NCI-H774 (cell line): ENCODE data around the gene OR7D4.
"Not testable (repeated sequence)": the region's sequence is repeated elsewhere in the genome, so short reads cannot be mapped to it uniquely, and the experiment has no call there.

Source experiments
- DNase-seq: peaks from one replicate; lab custom pipeline; 2025; lab: John Stamatoyannopoulos, UW

Gene OR7D4

DNA sequence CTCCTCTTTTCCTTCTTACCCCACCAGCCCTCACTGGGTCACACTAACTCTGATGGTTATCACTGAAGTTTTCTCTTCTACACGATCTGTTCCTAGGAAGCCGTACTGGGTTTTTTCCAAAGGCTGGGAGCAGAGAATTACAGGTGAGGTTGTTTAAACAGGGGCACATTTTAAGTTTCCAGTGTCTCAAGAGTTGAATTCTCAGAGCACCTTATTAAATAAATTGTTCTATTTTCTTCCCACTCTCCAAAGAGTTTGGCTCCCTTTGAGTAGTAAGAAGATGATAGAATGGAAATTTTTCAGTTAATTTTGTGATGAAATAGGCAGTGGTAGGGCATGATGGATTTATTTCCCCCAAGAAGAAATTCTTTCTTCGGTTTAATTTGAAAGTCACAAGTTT is at the start of gene OR7D4:
Gene OR7D4, minus strand, starts transcription at position 101 of the 400 bp plus-strand sequence. CDS start 4,752 bp downstream, outside the sequence.
- no peak for DNase-seq

- DNase-seq, result no peak
Observed at GRCh38 chr19:9251236-9251635, 31.8 kb upstream of the OR7D4 start.

DNA sequence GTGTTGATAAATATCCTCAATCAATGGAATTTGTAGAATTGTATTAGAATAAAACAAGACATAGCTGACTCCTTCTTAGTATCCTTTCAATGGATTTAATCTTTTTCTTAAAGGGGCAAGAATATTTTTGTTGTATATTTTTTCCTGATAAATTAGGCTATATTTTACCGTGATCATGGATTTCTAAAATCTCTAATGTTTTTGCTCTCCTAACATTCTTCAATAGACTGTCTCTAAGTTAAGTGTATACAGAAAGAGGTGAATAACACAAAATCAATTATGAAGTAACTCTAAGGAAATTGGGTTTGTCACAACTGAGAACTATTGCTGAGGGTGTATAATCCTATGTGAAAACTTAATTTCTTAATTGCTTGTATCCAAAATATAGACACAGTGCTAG is 31.2 kb upstream of the OR7D4 start, which contains the start of gene OR7E24:
Gene OR7E24, plus strand, starts transcription at position 301 of the 400 bp plus-strand sequence. CDS start 114 bp downstream, outside the sequence.
- DNase-seq, result no peak

DNA sequence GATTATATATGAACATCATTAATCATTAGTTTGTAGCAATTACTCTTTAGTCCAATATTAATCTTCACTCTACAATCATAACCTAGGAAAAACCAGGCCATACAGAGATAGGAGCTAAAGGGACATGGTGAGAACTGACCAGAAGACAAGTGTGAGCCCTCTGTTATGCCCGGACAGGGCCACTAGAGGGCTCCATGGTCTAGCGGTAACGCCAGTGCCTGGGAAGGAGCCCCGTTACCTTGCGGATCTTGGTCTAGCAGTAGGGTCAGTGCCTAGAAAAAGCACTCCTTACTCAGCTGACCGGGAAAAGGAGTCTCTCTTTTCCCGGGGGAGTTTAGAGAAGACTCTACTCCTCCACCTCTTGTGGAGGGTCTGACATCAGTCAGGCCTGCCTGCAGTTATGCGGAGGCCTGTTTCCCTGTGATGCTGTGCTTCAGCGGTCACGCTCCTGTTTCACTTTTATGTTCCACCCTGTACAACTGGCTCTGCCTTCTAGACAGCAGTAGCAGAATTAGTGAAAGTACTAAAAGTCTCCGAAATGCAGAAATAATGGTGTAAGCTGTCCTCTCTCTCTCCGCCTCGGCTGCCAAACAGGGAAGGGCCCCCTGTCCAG is 13.8 kb downstream of the OR7D4 start:
- peak; percentile 29 for DNase-seq

GRCh38 chr19:9198044-9198443 is 21.3 kb downstream of the OR7D4 start:
- DNase-seq, result not testable (repeated sequence)

- no peak for DNase-seq
Observed at GRCh38 chr19:9189535-9189934, 29.9 kb downstream of the OR7D4 start.

DNA sequence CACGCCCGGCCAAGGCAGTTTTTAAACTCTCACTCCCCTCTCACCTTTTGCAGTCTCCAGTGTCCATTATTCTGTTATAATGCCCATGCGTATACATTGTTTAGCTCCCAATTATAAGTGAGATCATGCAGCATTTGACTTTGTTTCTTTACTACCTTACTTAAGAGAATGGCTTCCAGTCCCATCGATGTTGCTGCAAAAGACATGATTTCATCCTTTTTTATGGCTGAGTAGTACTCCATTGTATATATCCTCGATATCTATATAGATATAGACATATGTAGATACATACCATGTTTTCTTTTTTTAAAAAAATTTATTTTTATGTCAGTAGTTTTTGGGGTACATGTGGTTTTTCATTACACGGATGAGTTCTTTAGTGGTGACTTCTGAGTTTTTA is 32.2 kb downstream of the OR7D4 start:
- no peak for DNase-seq

DNA sequence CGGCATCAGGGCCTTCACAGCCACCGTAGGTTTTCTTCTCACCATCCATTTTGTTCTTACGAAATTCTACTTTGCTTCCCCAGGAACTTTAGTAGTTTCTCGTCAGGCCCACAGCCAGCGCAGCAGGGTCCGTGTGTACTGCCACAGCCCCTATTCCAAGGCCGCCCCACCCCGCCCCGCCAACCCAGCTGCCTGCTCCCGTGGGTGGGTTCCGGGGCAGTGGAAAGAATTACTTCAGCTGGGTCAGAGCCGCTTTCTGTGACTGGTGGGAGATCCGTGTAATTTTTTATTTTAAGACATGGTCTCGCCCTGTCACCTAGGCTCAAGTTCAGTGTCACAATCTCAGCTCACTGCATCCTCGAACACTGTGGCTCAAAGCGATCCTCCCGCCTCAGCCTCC is 36.4 kb downstream of the OR7D4 start:
- no peak for DNase-seq

DNA sequence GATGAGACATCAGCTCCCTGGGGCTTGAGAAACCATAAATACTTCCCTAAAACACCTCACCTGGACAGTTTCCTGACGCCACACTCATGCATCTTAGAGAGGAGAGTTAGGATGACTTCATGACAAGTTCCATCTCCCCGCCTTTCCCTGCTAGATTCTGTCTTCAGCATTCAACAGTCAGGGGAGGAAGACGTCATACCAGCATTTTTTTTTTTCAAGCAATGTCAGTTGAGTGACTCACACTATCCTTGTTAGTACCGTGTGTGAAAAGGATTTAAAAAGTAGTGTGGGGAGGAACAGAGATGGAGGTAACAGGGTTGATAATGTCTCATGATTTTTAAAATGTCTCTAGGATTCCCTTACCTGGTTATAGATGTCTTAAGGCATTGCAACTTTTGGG is 40.5 kb downstream of the OR7D4 start, which contains the start of gene OR7D2:
Gene OR7D2, plus strand, starts transcription at position 79 of the 400 bp plus-strand sequence. CDS start 6,803 bp downstream, outside the sequence.
- DNase-seq, result no peak

- no peak for DNase-seq
Observed at GRCh38 chr19:9175326-9175725, 44.1 kb downstream of the OR7D4 start.

DNA sequence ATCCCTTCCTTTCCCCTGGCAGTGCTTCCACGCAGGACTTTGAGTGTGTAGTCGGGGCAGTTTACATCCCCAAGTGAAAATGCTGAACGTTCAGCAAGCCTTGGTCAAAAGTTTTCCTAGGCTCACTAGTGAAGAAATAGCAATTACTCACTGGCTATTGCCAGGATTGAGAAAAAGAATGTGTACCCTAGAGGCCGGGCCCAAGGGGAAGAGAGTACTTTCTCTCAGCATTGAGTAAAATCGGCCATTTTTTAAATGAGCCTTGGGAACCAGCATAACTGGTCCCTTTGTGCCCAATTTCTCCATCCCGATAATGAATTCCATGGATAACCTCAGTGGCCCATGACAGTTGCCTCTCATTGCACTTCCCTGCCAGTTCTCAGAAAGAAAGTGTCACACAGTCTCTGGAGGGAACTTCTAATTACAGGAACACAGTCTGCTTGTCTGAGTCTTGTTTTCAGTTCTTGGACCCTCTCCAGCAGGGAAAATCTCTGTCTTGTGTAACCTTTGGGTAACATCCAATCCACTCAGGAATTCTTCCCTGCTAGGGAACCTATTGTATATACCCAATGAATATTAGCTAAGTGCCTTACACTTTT is 47.9 kb downstream of the OR7D4 start:
- no peak for DNase-seq

DNA sequence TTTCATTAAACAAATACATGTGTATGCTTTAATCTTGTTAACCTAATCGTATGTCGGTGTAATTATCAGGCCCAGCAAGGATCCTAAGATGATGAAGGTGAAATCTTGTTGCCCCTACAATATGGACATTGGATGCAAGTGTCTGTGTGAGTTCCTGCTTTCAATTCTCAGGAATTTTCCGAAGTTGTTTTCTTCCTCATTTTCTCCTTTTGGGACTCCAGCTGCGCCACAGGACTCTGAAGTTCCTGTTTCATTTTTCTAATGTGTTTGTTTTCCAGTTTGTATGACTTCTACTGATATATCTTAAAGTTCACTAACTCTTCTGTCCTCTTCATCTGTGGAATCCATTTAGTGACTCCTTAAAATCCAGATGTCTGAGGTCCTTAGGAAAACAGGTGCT is 52.5 kb downstream of the OR7D4 start:
- no peak for DNase-seq

DNA sequence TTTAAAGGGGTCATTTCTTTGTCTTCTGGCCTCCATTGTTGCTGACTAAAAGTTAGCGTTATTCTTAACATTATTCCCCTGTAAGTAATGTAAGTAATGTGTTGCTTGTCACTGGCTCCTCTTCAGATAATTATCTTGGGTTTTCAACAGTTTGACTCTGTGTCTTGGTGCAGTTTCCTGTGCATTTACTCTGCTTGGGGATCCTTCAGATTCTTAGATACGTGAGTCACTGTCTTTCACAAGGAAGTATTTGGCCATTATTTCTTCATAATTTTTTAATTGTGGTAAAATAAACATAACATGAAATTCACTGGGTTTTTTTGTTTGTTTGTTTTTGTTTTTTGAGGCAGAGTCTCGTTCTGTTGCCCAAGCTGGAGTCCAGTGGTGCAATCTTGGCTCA is 54.1 kb downstream of the OR7D4 start:
- no peak for DNase-seq

DNA sequence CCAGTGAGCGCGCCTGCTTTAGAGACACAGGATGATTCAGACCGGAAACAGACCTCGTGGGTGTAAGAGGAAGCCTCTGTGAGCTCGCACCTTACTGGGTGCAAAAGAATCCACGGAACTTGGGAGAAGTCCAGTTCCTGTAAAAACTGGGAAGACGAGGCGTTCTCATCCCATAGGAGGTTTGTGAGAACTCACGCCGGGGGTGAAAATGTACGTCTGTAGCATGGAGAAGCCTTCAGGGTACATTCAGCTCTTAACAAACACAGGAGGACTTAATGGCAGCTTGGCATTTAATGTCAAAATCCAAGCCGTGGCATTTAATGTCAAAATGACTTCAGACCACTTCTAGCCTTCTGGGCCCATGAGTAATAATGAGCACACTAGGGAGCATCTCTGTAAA is 58.0 kb downstream of the OR7D4 start:
- no peak for DNase-seq
